Endothelial cell of coronary artery (primary cell): ENCODE measurements around the gene APOBEC3H. TPM values are rescaled to one million over a fixed set of nuclear protein-coding genes. Genes with fewer than 3 reads are reported as not detected.

Experiments
- total RNA-seq: library from RNA; depleted of rRNA; stranded (reverse); fragments of >200 nt; gene quantifications from 2 replicates; pipeline ENCODE4 v1.2.3, GENCODE V29; 2014

APOBEC3H gene
- total RNA-seq: not detected in 2 replicates

DNA sequence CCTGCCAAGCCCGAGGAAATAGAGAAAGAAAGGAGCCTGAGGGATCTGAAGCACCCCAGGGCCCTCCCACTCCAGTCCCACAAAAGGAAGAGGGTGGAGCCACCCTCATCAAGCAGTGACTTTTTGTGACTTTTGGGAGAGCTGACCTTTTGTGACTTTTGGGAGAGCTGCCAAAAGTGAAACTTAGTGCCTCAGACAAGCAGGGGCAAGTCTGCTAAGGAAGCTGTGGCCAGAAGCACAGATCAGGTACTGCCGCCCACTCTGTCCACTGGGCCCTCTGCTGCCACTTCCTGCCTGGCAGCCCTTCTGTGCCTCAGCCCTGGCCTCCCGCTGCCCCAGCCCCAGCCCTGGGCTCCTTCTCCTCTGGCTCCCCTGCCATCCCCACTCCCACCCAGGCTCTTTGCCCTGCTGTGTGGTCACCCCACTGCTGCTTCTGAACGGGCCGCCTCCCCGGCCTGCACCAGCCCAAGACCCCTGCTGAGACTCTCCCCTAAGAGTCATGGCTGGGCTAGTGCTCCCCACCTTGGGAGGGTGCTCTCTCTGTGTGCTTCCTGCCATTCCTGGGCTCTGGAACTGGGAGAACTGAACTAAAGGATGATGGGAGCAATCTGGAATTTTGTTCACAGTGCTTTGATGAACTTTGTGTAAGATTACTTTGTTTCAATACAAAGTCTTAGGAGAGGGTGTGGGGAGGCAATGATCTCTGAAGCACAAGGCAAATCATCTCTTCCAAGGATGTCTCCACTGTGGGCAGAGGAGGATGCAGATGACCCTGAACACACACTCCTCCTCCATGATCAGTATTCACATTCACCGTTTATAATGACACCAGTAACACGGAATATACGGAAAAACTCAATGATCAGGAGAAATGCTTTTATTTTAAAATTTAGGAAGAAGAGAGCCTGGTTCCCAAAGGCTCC lies at the start of gene APOBEC3H:
Gene APOBEC3H, plus strand, starts transcription at position 147 of the 923 bp plus-strand sequence. CDS start 3,035 bp downstream, outside the sequence.

DNA sequence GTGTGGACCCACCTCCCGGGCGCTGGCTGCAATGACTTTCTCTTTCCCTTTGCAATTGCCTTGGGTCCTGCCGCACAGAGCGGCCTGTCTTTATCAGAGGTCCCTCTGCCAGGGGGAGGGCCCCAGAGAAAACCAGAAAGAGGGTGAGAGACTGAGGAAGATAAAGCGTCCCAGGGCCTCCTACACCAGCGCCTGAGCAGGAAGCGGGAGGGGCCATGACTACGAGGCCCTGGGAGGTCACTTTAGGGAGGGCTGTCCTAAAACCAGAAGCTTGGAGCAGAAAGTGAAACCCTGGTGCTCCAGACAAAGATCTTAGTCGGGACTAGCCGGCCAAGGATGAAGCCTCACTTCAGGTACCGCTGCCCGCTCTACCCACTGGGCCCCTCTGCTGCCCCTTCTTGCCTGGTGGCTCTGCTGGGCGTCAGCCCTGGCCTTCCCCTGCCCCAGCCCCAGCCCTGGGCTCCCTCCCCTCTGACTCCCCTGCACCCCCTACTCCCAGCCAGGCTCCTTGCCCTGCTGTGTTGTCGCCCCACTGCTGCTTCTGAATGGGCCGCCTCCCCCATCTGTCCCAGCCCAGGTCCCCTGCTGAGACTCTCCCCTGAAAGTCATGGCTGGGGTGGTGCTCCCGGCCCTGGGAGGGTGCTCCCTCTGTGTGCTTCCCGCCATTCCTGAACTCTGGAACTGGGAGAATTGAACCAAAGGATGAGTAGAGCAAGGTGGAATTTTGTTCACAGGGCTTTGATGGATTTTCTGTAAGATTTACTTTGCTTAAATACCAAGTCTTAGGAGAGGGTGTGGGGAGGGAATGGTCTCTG lies 19.8 kb upstream of the APOBEC3H start, which contains the start of gene APOBEC3G:
Gene APOBEC3G, plus strand, starts transcription at position 250 of the 815 bp plus-strand sequence. Its CDS starts 87 bp downstream, at position 337.

GRCh38 chr22:39152511-39153219 lies 55.6 kb downstream of the APOBEC3H start, which contains the start of gene CBX7:
TSS of gene CBX7 (minus strand) at chr22:39152680. CDS start at chr22:39152444, 236 bp downstream.

Other genes starting within 250 kb of the APOBEC3H start
- 25.9 and 30.3 TPM in 2 replicates for gene CBX6, start 225.0 kb upstream of the APOBEC3H start, total RNA-seq
- not detected in 2 replicates for gene APOBEC3A, start 139.6 kb upstream of the APOBEC3H start, total RNA-seq
- gene APOBEC3B, start 114.9 kb upstream of the APOBEC3H start, total RNA-seq: 0.38 and 1.3 TPM in 2 replicates
- gene APOBEC3C, start 83.0 kb upstream of the APOBEC3H start, total RNA-seq: 1.7 and 2.2 TPM in 2 replicates
- 0.18 and 1.0 TPM in 2 replicates for gene APOBEC3D, start 76.1 kb upstream of the APOBEC3H start, total RNA-seq
- gene APOBEC3F, start 56.4 kb upstream of the APOBEC3H start, total RNA-seq: 4.0 and 5.2 TPM in 2 replicates
- 2.1 and 3.8 TPM in 2 replicates for gene APOBEC3G, start 20.0 kb upstream of the APOBEC3H start, total RNA-seq
- gene CBX7, start 55.4 kb downstream of the APOBEC3H start, total RNA-seq: 2.4 and 4.2 TPM in 2 replicates
- 45.0 and 95.6 TPM in 2 replicates for gene PDGFB, start 147.7 kb downstream of the APOBEC3H start, total RNA-seq
- gene RPL3, start 222.4 kb downstream of the APOBEC3H start, total RNA-seq: 3,782 and 4,648 TPM in 2 replicates